ENCODE results near the gene JAKMIP2.

JAKMIP2 gene

GRCh38 chr5:147786142-147786541, 3.6 kb upstream of the JAKMIP2 start:
- FAIRE-seq: no peak

GRCh38 chr5:147784146-147784987, 1.8 kb upstream of the JAKMIP2 start:
- no peak for FAIRE-seq

GRCh38 chr5:147780924-147781573, 1.5 kb downstream of the JAKMIP2 start:
- FAIRE-seq: no peak

GRCh38 chr5:147779694-147780093, 2.8 kb downstream of the JAKMIP2 start:
- no peak for FAIRE-seq

- no peak for FAIRE-seq
Observed at GRCh38 chr5:147776989-147777388, 5.5 kb downstream of the JAKMIP2 start.

GRCh38 chr5:147773587-147773986, 8.9 kb downstream of the JAKMIP2 start:
- no peak for FAIRE-seq

DNA sequence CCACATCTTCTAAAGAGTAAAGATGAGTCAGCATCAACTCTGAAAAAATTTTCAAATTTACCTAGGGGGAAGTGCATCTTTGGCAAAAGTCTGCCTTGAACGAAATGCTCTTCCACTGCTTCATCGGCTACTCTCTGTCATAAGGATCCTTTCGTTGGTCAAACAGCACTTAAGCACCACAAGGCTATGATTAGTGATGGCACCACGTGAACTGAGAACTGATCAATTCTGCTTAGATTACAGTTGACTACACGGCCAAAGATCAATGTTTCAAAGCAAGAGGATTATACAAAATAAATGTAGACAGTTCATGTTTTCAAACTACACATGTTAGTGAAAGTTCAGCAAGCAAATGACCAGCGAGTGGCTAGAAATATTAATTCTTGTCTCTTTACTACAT, 9.4 kb downstream of the JAKMIP2 start:
- FAIRE-seq: no peak

DNA sequence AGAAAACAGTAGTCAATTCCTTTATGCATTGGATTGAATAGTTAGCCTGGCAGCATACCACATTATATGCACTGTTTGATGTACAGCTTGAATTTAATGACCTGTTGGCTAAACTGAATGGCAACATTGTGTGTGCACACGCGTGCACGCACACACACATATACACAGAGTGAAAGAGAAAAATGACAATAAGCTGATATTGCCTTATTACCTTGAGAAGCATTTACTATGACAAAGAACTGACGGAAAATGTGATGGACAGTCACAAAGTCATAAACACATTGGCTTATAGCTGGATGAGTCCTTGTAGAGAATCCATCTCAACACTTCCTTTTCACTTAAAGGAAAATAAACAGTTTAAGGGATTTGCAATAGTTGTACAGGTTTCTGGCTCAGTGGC, 15.5 kb downstream of the JAKMIP2 start:
- no peak for FAIRE-seq

GRCh38 chr5:147763791-147764525, 18.6 kb downstream of the JAKMIP2 start:
- FAIRE-seq: no peak

- no peak for FAIRE-seq
Observed at GRCh38 chr5:147760086-147760875, 22.2 kb downstream of the JAKMIP2 start.

GRCh38 chr5:147759441-147759840, 23.1 kb downstream of the JAKMIP2 start:
- FAIRE-seq: no peak

DNA sequence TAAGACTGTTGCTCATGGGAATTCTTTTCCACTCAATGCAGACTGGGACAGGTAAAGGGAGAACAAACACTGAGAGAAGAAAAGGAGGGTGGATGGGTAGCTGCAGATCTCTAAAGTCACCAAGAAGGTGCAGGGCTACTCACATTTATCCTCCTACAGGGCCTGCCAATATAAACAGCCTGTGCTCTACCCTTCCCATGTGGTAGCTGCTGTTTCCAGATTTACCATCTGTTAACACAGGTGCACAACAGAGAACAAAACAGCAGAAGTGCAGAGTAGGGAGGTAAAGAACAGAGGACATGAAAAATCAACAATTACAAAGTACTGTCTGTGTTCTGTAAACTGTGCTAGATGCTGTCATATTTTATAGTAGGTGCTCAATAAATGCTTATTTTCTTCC, 26.0 kb downstream of the JAKMIP2 start:
- FAIRE-seq: no peak

DNA sequence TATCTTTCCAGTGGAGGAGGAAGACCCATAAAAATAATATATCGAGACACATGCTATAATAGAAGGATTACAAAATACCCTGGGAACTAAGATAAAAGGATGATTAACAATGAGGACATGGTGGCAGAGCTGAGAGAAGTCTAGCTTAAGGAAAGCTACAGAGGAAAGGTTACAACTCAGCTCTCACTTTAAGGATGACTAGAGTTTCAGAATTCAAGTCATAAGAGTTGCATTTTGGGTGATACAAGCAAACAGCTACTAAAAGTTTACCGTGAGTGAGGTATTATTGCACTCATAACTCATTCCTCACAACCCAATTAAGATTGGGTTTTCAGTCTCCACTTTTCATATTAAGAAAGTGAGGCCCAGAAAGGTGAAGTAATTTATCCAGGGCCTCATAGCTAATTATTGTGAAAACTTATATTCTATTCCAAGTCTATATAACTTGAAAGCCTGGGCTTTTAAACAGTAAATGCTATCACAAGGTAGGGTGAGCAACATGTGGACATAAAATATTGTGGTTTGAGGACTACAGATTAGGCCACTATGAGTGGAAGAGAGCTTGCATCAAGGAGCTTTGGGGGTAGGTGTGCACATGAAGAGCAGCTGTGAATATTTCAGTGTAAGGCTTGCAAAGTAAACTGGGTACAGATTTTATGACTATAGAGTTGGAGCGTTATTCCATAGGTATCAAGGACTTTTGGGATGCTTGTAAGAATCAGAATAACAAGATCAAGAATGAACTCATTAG, 28.0 kb downstream of the JAKMIP2 start:
- FAIRE-seq: no peak

DNA sequence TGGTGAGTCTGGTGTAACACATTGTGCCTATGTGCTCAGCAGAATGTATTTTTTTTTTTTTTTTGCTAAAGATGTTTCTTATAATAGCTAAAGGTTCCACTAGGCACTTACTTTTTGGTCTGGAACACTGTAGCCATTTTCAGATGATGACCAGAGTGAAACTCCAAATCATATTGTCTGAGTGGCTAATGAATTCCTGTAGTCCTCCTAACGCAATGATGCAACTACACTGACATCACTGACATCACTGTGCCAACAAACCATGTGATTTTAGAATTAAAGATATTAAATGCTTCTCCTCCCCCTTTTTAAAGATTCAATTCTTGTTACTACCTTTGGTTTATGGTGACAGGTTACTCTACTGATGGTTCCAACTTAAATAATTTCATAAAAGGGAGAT, 28.8 kb downstream of the JAKMIP2 start:
- no peak for FAIRE-seq

DNA sequence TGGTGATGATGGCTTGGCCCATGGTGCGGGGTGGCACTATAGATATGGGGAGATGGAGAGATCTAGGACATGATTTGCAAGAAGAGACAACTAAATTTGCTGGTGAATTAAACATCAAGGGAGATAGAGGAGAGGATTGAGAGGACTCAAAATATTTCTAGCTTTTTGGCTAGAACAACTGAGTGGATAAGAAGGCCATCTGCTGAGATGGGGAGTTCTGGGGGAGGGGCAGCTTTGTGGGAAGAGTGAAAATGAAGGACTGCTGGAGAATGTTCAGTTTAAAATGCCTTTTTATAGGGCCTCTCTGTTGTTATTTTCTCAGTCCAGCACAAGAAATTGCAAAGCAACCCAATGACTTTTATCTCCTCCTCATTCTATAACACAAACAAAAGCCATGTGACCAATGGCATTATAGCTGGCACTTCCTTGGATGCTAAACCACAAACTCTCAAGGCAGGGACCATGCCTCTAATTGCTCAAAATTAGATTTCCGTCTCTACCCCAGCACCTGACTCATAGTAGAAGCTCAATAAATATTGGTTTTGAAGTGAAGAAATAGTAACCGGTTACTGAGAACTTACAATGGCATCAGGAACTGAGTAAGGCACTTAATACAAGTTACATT, 29.8 kb downstream of the JAKMIP2 start:
- no peak for FAIRE-seq

GRCh38 chr5:147752033-147752432, 30.5 kb downstream of the JAKMIP2 start:
- FAIRE-seq: no peak

GRCh38 chr5:147751156-147751830, 31.2 kb downstream of the JAKMIP2 start:
- no peak for FAIRE-seq

GRCh38 chr5:147750065-147750464, 32.5 kb downstream of the JAKMIP2 start:
- no peak for FAIRE-seq

- no peak for FAIRE-seq
Observed at GRCh38 chr5:147748590-147748989, 33.9 kb downstream of the JAKMIP2 start.

- FAIRE-seq: no peak
Observed at GRCh38 chr5:147746986-147747385, 35.5 kb downstream of the JAKMIP2 start.

Measured in TTC549 (cell line).